ENCODE measurements around the gene INO80C. TPM values are rescaled to one million over a fixed set of nuclear protein-coding genes. Genes with fewer than 3 reads are reported as not detected.
A peak's percentile ranks its signal among the peaks of the same experiment; 100 is the strongest.

Gene INO80C
- polyA plus RNA-seq, 2 donors: 58.3 to 70.6 TPM

GRCh38 chr18:35430721-35431373 is 66.9 kb downstream of the INO80C start:
- Histone ChIP-seq H3K27me3 (ENCODE audit: control insufficient read depth in 1 of 2, insufficient read depth in 2 of 2, low read length in 2 of 2) (no peaks in the 10 kb centered on the region), H3K27ac (ENCODE audit: low read depth in 2 of 2, low read length in 1 of 2) (no peak overlapping the region), H3K4me3 (ENCODE audit: low read depth in 1 of 2, low read length in 2 of 2) (no peak overlapping the region), H3K9me3 (ENCODE audit: control insufficient read depth in 2 of 2, insufficient read depth in 1 of 2, low read depth in 1 of 2, low read length in 1 of 2) (no peaks in the 10 kb centered on the region), H3K36me3 (ENCODE audit: control insufficient read depth in 2 of 2, insufficient read depth in 2 of 2, low read length in 1 of 2) (no peaks in the 10 kb centered on the region), H3K4me1 (ENCODE audit: control insufficient read depth in 2 of 2, insufficient read depth in 2 of 2, low read length in 1 of 2) (no peaks in the 10 kb centered on the region)
- WGBS, 2 donors: 65 to 67% methylated on average over 4 of the region's 4 CpGs

- 72 to 83% methylated on average over 5 of the region's 5 CpGs for WGBS, 2 donors
- Histone ChIP-seq H3K4me1 (ENCODE audit: control insufficient read depth in 2 of 2, insufficient read depth in 2 of 2, low read length in 1 of 2) (no peaks in the 10 kb centered on the region), H3K27me3 (ENCODE audit: control insufficient read depth in 1 of 2, insufficient read depth in 2 of 2, low read length in 2 of 2) (no peaks in the 10 kb centered on the region), H3K27ac (ENCODE audit: low read depth in 2 of 2, low read length in 1 of 2) (no peak overlapping the region), H3K4me3 (ENCODE audit: low read depth in 1 of 2, low read length in 2 of 2) (no peak overlapping the region), H3K36me3 (ENCODE audit: control insufficient read depth in 2 of 2, insufficient read depth in 2 of 2, low read length in 1 of 2) (no peaks in the 10 kb centered on the region), H3K9me3 (ENCODE audit: control insufficient read depth in 2 of 2, insufficient read depth in 1 of 2, low read depth in 1 of 2, low read length in 1 of 2) (no peaks in the 10 kb centered on the region)
These were observed 71.0 kb downstream of the INO80C start for GRCh38 chr18:35426786-35427185.

- Histone ChIP-seq H3K27me3 (ENCODE audit: control insufficient read depth in 1 of 2, insufficient read depth in 2 of 2, low read length in 2 of 2) (no peaks in the 10 kb centered on the region), H3K27ac (ENCODE audit: low read depth in 2 of 2, low read length in 1 of 2) (peak overlapping the region in 1 of 2 donors; percentile 67), H3K9me3 (ENCODE audit: control insufficient read depth in 2 of 2, insufficient read depth in 1 of 2, low read depth in 1 of 2, low read length in 1 of 2) (no peaks in the 10 kb centered on the region), H3K36me3 (ENCODE audit: control insufficient read depth in 2 of 2, insufficient read depth in 2 of 2, low read length in 1 of 2) (no peaks in the 10 kb centered on the region), H3K4me3 (ENCODE audit: low read depth in 1 of 2, low read length in 2 of 2) (no peak overlapping the region), H3K4me1 (ENCODE audit: control insufficient read depth in 2 of 2, insufficient read depth in 2 of 2, low read length in 1 of 2) (no peaks in the 10 kb centered on the region)
- WGBS, 2 donors: 82 to 85% methylated on average over 3 of the region's 3 CpGs
These were observed 73.4 kb downstream of the INO80C start for GRCh38 chr18:35424356-35424755.

GRCh38 chr18:35422237-35422636 is 75.5 kb downstream of the INO80C start:
- no peak overlapping the region for H3K27ac ChIP-seq (ENCODE audit: low read depth in 2 of 2, low read length in 1 of 2)
- no peaks in the 10 kb centered on the region for H3K4me1 ChIP-seq (ENCODE audit: control insufficient read depth in 2 of 2, insufficient read depth in 2 of 2, low read length in 1 of 2)
- H3K36me3 ChIP-seq (ENCODE audit: control insufficient read depth in 2 of 2, insufficient read depth in 2 of 2, low read length in 1 of 2): no peaks in the 10 kb centered on the region
- no peak overlapping the region for H3K4me3 ChIP-seq (ENCODE audit: low read depth in 1 of 2, low read length in 2 of 2)
- H3K27me3 ChIP-seq (ENCODE audit: control insufficient read depth in 1 of 2, insufficient read depth in 2 of 2, low read length in 2 of 2): no peaks in the 10 kb centered on the region
- WGBS, 2 donors: 54 to 83% methylated on average over 3 of the region's 3 CpGs
- H3K9me3 ChIP-seq (ENCODE audit: control insufficient read depth in 2 of 2, insufficient read depth in 1 of 2, low read depth in 1 of 2, low read length in 1 of 2): no peaks in the 10 kb centered on the region

GRCh38 chr18:35418610-35419009 is 79.2 kb downstream of the INO80C start:
- WGBS, 2 donors: 80 to 83% methylated on average over 4 of the region's 4 CpGs
- H3K27me3 ChIP-seq (ENCODE audit: control insufficient read depth in 1 of 2, insufficient read depth in 2 of 2, low read length in 2 of 2): no peaks in the 10 kb centered on the region
- no peaks in the 10 kb centered on the region for H3K36me3 ChIP-seq (ENCODE audit: control insufficient read depth in 2 of 2, insufficient read depth in 2 of 2, low read length in 1 of 2)
- H3K27ac ChIP-seq (ENCODE audit: low read depth in 2 of 2, low read length in 1 of 2): no peak overlapping the region
- no peaks in the 10 kb centered on the region for H3K4me1 ChIP-seq (ENCODE audit: control insufficient read depth in 2 of 2, insufficient read depth in 2 of 2, low read length in 1 of 2)
- H3K4me3 ChIP-seq (ENCODE audit: low read depth in 1 of 2, low read length in 2 of 2): no peak overlapping the region
- H3K9me3 ChIP-seq (ENCODE audit: control insufficient read depth in 2 of 2, insufficient read depth in 1 of 2, low read depth in 1 of 2, low read length in 1 of 2): no peaks in the 10 kb centered on the region

Other genes starting within 250 kb of the INO80C start
- gene ZSCAN30, start 207.7 kb downstream of the INO80C start, polyA plus RNA-seq: 1 to 10 TPM; 3.5 to 8.0 TPM
- 10 to 100 TPM in 1 of 2 donors, 1 to 10 TPM in 1; 9.6 to 10.1 TPM for gene ZNF24, start 153.5 kb downstream of the INO80C start, polyA plus RNA-seq
- under 1 TPM; 0.65 to 0.74 TPM for gene ZNF396, start 120.6 kb downstream of the INO80C start, polyA plus RNA-seq
- 10 to 100 TPM; 37.5 to 37.7 TPM for gene GALNT1, start 83.8 kb upstream of the INO80C start, polyA plus RNA-seq

Measured in esophagus (tissue), 2 donors.